ELR (cell line): ENCODE measurements around the gene ZFPM1.
A peak's percentile ranks its signal among the peaks of the same experiment; 100 is the strongest.

Experiments used
- DNase-seq: peaks from one replicate; pipeline ENCODE4 v3.0.0-alpha.2; 2015; ENCODE audit warnings: low read depth

Gene ZFPM1

DNA sequence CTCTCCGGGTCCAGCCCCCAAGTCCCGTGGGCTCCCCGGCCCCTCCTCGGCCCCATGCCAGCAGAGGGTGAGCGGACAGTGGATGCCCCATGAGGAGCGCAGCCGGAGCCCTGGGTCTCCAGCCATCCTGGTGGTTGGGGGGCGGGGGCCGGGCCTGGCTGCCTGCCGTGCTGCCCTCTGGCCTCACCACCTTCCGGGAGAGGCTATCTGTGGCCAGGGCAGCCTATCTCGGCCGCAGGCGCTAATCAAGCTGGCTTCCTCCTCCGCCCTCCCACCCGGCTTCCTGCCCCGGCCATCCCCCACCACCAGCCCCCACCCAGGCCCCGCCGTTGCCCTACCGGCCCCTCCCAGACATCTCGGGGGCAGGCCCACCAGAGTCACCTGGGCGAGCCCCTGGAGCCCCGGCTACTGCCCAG lies 46.8 kb downstream of the ZFPM1 start:
- no peak for DNase-seq

DNA sequence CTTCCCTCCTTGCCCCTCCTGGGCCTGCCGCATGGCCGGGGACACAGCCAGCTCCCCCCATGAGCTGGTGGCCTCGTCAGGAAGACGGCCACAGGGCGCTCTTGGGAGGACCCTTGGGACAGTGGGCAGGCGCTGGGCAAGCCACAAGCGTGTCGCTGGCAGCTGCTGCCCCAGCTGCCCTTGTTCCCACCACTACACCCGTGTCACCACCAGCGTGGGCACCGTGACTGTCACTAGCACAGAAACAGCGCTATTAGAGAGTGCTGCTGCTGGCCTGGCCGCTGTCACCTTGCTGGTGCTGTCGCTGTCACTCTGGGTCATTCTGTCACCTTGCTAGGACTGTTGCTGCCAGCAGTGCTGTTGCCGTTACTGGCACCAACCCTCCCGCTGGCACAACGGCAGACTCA lies 47.2 kb downstream of the ZFPM1 start:
- DNase-seq = no peak

DNA sequence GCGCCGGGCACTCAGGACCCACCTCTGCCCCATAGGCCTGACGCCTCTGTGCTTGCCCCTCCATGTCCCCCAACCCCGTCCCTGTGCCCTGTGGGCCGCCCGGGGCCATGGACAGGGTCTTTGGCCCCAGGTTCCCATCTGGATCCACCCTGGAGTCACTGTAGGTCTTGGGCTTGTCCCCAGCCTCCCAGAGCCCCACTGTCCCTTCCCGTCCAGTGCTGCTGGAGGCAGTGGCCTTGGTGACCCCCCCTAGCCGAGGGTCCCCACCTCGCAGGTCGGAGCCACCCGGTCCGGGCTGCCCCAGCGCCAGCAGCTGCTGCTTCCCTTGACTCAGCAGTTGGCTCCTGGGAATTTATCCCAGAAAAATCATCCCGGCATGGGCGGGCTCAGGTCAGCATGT lies 49.3 kb downstream of the ZFPM1 start:
- DNase-seq = no peak

DNA sequence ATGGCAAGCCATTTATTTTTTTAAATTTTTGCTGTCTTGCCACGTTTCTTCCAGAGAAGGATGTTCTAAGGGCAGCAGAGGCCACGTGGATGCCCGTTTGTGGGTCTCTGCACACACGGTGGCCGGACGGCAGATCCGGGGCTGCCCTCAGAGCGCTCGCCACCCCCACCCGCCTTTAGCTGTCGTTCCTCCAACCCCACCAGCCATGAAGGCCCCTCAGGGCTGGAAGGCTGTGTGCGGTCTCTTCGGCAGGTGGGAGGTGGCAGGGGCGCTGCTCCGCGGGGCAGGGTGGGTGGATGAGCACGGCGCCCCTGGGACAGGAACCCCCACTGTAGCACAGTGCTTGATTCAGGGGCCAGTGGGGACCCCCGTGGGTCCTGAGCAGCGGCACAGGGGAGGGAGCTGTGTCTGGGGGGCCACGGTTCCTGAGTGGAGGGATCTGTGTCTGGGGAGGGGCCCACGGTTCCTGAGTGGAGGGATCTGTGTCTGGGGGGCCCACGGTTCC lies 49.7 kb downstream of the ZFPM1 start:
- no peak for DNase-seq

DNA sequence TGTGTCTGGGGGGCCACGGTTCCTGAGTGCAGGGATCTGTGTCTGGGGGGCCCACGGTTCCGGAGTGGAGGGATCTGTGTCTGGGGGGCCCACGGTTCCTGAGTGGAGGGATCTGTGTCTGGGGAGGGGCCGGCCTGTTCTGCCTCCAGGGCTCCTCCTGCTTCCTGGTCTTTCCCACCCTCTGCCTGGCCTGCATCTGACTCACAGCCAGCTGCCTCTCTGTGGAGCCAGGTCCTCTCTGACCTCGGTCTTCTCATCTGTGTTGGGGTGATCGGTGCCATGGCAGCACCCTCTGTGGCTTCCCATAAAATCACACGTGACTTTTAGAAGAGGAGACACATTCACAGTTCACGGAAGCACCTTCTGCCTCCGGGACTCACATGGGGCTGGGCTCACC lies 50.3 kb downstream of the ZFPM1 start:
- peak; percentile 23 for DNase-seq

DNA sequence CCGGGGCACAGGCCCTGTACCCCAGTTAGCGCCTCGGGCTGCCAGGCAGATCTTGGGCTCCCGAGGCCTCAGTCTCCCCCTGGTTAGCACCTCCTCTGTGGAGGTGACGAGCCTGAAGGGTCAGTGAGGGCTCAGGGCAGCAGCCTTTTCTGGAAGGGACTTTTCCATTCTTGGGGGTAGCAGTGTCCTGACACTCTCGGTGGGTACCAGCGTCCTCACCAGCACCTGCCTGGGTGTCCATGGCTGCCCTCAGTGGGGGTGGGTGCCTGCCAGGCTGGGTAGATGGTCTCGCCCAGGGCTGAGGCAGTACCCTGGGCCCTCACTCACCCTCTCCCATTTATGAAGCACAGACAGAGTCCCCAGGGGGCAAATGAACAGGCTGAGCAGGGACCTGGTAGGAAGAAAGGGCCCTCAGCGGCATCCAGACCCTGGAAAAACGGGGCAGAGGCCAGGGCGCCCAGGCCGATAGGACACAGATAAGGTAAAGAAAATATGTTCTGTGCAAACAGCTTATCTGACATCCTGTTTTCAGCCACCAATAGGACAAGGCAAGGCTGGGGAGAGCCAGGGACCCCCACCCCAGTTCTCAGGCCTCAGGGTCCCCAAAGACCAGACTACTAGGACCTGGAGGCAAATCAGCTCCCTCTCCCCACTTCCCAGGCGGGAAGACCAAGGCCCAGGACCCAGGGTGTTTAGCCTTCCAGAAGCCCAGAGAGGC lies 50.9 kb downstream of the ZFPM1 start:
- no peak for DNase-seq

DNA sequence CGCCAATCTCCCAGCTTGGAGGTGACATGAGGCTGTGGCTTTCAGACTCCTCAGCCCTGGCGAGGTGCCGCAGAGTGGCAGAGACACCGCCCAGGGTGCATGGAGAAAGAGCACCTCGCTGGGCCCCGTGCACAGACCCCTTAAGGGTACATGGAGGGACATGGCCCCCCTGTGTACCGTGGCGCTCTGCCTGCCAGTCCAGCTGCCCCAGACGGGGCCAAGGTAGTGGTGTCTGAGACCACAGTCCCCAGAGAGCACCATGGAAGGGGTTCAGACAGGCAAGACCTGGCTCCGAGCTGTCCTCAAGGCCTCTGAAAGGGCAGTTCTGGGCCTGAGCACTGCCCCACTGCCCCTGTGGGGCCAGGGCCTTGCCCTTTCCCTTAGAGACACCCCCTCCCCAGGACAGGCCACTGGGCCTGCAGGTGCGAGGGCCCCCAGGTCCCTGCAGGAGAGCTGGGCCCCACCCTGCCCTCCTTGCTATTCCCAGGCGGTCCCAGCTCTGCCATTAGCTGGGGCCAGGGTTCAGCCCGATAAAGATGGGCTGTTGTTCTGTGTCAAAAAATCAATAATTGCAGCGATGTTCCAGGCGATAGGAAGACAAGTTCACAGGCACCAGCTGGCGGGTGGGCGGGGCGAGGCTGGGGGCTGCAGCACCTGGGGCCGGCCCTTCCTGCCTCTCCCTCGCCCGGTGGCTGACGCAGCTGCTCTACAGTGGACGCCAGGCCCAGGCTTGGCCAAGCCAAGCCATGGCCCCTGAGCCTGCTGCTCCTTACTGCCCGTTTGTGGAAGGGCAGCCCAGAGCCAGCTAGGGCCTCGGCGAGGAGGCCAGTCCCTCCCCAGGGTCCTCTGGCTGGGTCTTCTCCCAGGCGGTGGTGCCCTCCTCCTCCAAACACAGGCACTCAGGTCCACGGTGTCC lies 51.7 kb downstream of the ZFPM1 start:
- no peak for DNase-seq

DNA sequence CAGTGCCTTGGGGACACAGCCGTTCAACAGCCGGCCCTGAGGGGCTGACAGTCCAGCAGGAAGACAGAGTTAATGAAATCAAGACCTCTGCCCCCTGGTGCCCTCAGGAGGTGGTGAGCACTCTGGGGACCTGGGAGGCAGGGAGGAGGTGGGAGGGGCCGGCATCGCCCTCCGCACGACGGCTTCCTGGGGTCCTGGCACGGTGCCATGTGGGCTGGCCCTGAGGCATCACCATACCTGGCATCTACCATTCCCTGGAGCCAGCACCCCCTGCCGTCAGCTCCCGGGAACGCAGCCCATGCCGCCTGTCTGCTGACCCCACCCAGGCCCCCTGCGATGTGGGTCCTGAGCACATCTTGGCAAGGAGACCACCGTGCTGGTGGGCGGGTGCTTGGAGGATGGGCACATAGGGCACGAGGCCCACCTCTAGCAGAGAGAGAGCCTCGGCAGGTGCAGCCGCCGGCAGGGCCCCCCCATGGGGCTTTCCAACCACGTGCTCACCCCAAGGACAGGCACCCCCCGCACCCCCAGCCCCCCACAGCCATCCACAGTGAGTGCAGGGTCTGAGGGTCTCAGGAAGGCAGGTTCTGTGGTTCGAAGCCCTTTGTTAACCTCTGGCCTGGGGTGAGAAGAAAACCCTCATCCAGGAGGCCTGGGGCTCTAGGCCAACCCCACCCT lies 52.5 kb downstream of the ZFPM1 start:
- peak; percentile 39 for DNase-seq

DNA sequence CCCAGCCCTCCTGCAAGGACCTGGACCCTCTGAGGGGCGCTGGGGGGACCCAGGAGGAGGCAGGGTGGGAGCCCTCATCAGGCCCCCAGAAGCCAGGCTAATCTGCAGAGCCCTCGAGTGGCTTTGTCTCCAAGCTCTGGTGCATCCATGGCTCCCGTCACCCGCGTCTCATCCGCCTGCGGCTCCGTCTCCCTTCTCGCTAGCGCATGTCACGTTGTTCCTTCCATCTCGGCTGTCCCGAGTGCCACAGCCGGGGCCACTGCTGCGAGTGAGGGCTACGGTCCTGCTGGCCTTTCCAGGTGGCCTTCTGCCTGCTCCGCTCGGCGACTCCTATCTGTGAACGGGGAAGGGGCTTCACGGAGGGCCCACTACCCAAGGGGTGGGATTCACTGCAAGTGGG lies 53.6 kb downstream of the ZFPM1 start:
- DNase-seq = no peak

DNA sequence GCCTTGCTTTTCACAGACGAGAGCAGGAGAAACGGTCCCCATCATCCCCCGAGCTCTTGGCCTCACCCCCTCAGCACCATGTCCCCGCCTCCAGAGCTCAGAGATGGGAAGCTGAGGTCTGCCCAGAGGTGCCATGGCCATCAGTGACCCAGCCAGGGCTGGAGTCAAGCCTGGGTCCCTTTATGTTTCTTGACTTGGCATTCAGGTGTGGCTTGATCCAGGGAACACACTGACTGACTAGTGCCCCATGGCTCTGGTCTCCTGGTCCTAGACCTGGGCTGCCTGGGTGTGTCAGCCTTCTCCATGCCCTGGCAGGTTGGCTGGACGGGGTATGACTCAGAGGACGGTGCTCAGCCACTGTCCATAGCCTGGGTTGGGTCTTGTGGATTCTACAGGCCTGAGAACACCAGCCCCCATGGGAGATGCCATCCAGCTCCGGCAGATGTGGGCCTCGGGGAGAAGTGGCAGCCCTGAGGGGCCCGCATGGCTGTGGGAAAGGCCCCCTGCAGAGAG lies 54.2 kb downstream of the ZFPM1 start:
- DNase-seq = peak; percentile 18

DNA sequence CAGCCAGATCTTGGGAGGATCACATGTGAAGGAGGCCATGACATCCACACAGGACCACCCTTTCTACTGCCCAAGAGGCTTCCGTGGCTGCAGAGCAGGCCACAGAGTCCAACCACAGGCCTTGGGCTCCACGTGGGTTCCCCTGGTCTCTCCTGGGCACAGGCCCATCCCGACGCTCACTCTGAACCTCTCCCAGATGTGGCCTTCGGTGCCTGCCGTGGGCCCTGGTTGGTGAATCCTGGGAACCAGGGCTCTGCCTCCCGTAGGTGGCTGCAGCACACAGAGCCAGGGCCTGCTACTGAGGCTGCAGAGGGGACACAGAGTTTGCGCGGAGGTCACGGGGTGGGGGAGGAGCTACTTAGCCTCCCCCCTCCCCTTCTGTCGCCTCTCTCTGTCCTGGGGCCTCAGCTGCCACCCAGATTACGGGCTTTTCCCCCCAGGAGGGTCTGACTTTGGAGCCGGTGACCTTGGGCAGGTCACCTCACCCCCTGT lies 55.3 kb downstream of the ZFPM1 start:
- DNase-seq = no peak

DNA sequence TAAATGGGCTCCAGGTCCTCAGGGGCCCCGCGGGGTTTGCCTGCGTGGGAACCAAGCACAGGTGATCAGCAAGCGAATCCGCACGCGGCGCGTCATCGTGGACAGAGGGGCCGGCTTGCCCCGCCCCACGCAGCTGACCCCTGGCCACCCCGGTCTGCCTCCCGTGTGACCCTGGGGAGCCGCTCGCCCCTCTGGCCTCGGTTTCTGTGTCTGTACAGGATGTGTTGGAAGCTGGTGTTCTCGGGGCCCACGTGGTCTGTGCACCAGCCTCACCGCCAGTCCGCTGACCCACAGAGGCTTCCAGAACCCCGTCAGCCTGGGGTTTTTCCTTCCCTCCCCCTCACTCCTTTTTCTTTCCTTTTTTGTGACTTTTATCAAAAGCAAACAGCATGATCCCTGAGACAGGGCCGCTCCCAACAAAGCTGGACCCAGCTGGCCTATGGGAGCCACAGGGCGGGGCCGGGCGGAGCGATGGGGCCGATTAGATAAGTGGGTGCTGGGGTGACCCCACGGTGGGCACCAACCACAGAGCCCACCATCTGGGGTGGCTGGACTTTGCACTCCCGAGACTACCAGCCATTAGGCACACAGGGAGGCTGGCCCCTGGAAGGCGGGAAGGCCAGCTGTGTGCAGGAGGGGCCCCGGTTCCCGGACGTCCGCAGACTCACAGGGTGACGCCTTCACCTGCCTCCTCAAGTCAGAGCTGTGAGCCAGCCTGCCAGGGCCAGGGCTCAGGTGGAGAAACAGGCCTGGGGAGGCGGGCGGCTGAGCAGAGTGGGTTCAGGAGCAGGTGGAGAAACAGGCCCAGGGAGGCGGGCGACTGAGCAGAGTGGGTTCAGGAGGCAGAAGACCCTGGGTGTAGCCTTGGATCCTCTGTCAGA lies 56.0 kb downstream of the ZFPM1 start:
- no peak for DNase-seq

DNA sequence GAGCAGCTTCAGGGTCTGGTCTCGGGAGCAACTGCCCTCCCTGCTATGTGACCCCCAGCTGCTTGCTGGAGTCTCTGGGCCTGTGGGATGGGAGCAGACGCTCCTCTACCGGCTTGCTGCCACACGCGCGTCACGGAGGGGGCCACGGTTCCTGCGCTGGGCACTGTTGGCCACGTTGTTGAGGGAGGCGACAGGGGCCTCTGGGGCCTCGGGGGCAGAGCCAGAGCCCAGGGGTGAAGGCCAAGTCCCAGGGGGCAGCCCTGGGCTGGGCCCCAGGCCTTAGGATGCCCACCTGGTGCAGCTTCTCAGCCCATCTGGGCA lies 56.6 kb downstream of the ZFPM1 start:
- no peak for DNase-seq

DNA sequence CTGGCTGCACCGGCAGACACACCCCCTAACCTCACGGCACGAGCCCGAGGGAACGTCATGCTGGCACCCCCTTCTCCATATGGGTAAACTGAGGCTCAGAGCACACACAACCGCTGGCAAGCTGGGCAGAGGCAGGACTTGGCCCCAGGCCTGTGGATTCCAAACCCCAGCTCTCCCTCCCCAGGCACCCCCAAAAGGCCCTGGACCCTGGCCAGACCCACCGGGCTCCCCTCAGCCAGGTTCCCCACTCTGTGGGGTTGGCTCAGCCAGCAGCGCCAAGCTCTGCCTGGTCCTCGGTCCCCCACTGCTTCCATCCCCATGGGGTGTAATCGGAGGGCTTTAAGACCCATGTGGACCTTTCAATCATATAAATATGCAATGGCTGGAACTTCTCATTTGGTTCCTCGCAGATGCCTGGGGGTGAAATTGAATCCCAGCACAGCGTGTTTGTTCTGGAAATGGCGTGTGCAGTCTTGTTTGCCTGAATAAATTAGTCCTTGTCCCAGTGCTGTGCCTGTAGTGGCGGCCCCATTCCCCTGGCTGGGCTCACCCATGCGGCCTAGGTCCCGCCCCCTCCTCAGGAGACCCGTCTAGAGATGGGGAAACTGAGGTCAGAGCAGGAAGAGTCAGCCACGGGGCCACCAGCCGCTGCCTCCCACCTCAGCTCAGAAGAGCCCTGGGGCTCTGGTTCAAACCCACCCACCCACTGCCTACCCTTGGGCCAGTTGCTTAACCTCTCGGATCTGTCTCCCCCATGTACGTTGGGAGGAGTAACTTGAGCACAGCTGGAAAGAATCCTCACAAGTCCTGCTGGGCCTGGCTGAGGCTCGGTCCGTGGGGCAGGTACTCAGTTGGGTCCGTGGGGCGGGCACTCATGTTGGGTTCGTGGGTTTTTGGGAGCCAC lies 57.3 kb downstream of the ZFPM1 start:
- DNase-seq = no peak

DNA sequence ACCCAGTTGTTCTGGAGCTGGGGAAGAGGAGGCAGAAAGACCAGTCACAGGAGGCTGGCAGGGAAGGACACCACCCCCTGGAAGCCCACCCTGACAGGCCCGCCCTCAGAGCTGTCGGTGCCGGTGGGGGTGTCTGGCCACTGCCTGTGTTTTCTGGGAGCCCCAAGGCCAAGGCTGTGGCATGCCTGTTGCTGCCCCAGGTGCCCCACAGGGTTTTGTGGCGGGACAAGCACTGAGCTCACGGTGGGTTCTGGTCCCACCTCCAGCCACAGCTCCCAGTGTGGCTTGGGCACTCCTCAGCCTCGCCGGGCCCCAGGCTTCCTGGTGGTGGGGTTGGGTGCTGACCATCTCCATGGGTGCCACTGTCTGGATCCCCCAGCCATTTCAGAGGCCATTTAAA lies 58.0 kb downstream of the ZFPM1 start:
- no peak for DNase-seq

DNA sequence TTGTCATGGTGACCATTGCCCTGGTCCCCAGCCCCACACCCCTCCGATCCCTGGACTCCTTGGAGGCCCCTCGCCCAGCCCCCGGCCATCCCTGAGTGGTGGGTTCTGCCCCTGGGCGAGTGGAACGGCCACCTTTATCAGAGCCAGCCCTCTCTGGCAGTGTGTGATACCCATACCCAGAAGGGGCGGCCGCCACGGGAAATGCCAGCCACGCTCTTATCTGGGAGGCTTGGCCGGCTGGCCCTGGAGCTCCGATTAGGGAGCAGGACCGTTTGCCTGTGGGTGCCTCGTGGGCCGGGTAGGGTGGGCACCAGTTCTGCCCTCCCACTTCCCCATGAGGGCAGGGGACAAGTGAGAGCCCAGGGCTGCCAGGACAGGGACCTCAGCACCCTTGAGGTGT lies 58.8 kb downstream of the ZFPM1 start:
- no peak for DNase-seq

DNA sequence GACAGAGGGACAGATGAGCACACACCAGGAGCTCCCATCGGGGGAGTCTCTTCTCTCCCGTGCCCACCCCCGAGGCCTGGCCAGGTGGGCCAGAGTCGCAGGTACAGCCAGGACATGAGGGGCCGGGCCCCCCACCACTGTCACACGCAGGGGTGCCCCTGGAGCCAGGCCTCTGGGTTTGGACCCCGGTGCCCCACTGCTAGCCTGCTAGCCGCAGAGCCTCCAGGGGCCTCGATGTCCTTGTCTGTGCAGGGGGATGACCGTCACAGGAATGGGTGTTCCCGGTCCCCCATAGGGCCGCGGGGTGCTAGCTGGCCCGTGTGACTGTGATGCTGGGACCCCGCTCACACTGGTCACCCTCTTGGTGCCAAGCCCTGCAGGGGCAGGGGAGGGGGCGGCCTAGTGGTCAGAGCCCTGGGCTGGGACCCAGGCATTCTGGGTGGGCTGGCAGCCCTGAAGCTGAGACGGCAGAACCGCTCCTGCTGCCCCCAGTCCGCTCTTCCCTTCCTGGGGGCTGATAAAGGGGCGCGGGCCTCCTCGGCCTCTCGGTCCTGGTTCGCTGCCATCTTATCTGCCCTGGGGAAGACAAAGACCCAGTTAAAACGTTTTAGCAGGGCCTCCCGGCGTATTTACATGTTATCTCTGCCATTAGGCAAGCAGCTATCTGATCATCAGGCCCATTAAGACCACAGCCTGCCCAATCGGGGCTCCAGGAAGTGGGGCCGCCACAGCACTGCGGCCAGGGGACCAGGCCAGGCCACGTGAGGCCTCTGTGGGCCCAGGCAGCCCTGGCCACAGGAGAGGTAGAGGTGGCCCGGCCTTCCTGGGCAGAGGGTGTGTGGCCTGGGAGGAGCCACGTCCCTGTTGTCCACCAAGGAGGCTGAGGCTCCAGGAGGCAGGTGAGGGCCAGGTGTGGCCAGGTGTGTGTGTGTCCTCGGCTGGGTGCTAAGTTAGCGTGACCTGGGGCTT lies 59.9 kb downstream of the ZFPM1 start:
- DNase-seq = no peak

DNA sequence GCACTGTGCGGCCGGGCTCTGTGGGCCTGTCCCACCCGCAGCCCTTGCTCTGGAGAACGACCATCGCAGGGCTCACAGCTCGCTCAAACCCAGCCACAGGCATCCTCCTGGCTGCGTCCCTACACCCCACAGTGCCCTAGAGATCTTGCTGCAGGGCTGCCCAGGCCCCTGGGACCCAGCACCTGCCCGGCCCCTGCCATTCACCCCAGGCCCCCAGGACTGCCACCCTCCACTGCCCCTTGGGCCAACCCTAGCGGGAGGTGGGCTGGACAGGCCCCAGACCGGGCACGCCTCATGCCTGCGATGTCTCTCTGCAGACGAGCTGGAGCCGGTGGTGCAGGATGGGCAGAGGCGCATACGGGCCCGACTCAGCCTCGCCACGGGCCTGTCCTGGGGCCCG lies 61.0 kb downstream of the ZFPM1 start:
- no peak for DNase-seq
